Measurements from ENCODE around the gene VAV2. TPM values are rescaled to one million over a fixed set of nuclear protein-coding genes. Genes with fewer than 3 reads are reported as not detected.

VAV2 gene
- polyA plus RNA-seq, 3 donors from 2014 or later, result 0.12 to 0.28 TPM; not detected in 1

GRCh38 chr9:133948561-133949485 is 43.3 kb downstream of the VAV2 start:
- no peak for DNase-seq
- no peaks in the 10 kb centered on the region for H3K36me3 Mint-ChIP-seq
- no peak overlapping the region for H3K27ac Mint-ChIP-seq
- H3K9me3 Mint-ChIP-seq, result no peaks in the 10 kb centered on the region
- peaks cover 0 to 2% (median 0%) of the 10 kb centered on the region in 3 donors for H3K27me3 Mint-ChIP-seq (ENCODE audit: low read depth in 3 of 3)
- peaks cover under 1 to 1% of the 10 kb centered on the region in 2 donors for H3K4me1 Mint-ChIP-seq
- H3K4me3 Mint-ChIP-seq, result no peak overlapping the region

GRCh38 chr9:133948131-133948530 is 44.0 kb downstream of the VAV2 start:
- H3K4me3 Mint-ChIP-seq, result no peak overlapping the region
- no peaks in the 10 kb centered on the region for H3K36me3 Mint-ChIP-seq
- H3K9me3 Mint-ChIP-seq, result no peaks in the 10 kb centered on the region
- H3K27ac Mint-ChIP-seq, result no peak overlapping the region
- H3K27me3 Mint-ChIP-seq (ENCODE audit: low read depth in 3 of 3), result peaks cover 0 to 2% (median 0%) of the 10 kb centered on the region in 3 donors
- no peaks in the 10 kb centered on the region for H3K4me1 Mint-ChIP-seq
- DNase-seq, result no peak

GRCh38 chr9:133946840-133947486 is 45.2 kb downstream of the VAV2 start:
- peaks cover 0 to 2% (median 2%) of the 10 kb centered on the region in 3 donors for H3K27me3 Mint-ChIP-seq (ENCODE audit: low read depth in 3 of 3)
- no peak overlapping the region for H3K27ac Mint-ChIP-seq
- no peaks in the 10 kb centered on the region for H3K9me3 Mint-ChIP-seq
- no peaks in the 10 kb centered on the region for H3K36me3 Mint-ChIP-seq
- H3K4me1 Mint-ChIP-seq, result no peaks in the 10 kb centered on the region
- no peak for DNase-seq
- H3K4me3 Mint-ChIP-seq, result no peak overlapping the region

- H3K27me3 Mint-ChIP-seq (ENCODE audit: low read depth in 3 of 3), result peaks cover 0 to 2% (median 2%) of the 10 kb centered on the region in 3 donors
- no peak overlapping the region for H3K27ac Mint-ChIP-seq
- no peaks in the 10 kb centered on the region for H3K36me3 Mint-ChIP-seq
- no peak for DNase-seq
- no peak overlapping the region for H3K4me3 Mint-ChIP-seq
- H3K9me3 Mint-ChIP-seq, result no peaks in the 10 kb centered on the region
- H3K4me1 Mint-ChIP-seq, result no peaks in the 10 kb centered on the region
These were observed 46.0 kb downstream of the VAV2 start for GRCh38 chr9:133945977-133946753.

- no peak for DNase-seq
- Mint-ChIP-seq H3K4me3 (no peak overlapping the region), H3K27ac (no peak overlapping the region), H3K36me3 (no peaks in the 10 kb centered on the region), H3K4me1 (no peaks in the 10 kb centered on the region), H3K27me3 (ENCODE audit: low read depth in 3 of 3) (peaks cover 0 to 2% (median 2%) of the 10 kb centered on the region in 3 donors), H3K9me3 (no peaks in the 10 kb centered on the region)
These were observed 46.7 kb downstream of the VAV2 start for GRCh38 chr9:133945314-133945975.

GRCh38 chr9:133944746-133945135 is 47.4 kb downstream of the VAV2 start:
- Mint-ChIP-seq H3K27me3 (ENCODE audit: low read depth in 3 of 3) (peaks cover 0 to 2% (median 2%) of the 10 kb centered on the region in 3 donors), H3K27ac (no peak overlapping the region), H3K4me1 (no peaks in the 10 kb centered on the region), H3K36me3 (no peaks in the 10 kb centered on the region), H3K9me3 (no peaks in the 10 kb centered on the region), H3K4me3 (no peak overlapping the region)
- no peak for DNase-seq

- peaks cover 0 to 2% (median 2%) of the 10 kb centered on the region in 3 donors for H3K27me3 Mint-ChIP-seq (ENCODE audit: low read depth in 3 of 3)
- H3K27ac Mint-ChIP-seq, result no peak overlapping the region
- no peak for DNase-seq
- H3K4me1 Mint-ChIP-seq, result no peaks in the 10 kb centered on the region
- no peaks in the 10 kb centered on the region for H3K9me3 Mint-ChIP-seq
- H3K4me3 Mint-ChIP-seq, result no peak overlapping the region
- no peaks in the 10 kb centered on the region for H3K36me3 Mint-ChIP-seq
These were observed 48.1 kb downstream of the VAV2 start for GRCh38 chr9:133943781-133944745.

- no peak overlapping the region for H3K4me3 Mint-ChIP-seq
These were observed 48.9 kb downstream of the VAV2 start for GRCh38 chr9:133943036-133943780.

GRCh38 chr9:133942206-133942975 is 49.7 kb downstream of the VAV2 start:
- no peak for DNase-seq
- Mint-ChIP-seq H3K4me1 (no peaks in the 10 kb centered on the region), H3K9me3 (no peaks in the 10 kb centered on the region), H3K27ac (no peak overlapping the region), H3K27me3 (ENCODE audit: low read depth in 3 of 3) (peaks cover 0 to 2% (median 2%) of the 10 kb centered on the region in 3 donors), H3K4me3 (no peak overlapping the region), H3K36me3 (no peaks in the 10 kb centered on the region)

More at GRCh38 chr9:133943036-133943780, 48.9 kb downstream of the VAV2 start:
- H3K4me1 Mint-ChIP-seq, result no peaks in the 10 kb centered on the region
- DNase-seq, result no peak
- no peaks in the 10 kb centered on the region for H3K36me3 Mint-ChIP-seq
- H3K27me3 Mint-ChIP-seq (ENCODE audit: low read depth in 3 of 3), result peaks cover 0 to 2% (median 2%) of the 10 kb centered on the region in 3 donors
- H3K27ac Mint-ChIP-seq, result no peak overlapping the region
- H3K9me3 Mint-ChIP-seq, result no peaks in the 10 kb centered on the region

- no peaks in the 10 kb centered on the region for H3K36me3 Mint-ChIP-seq
- no peak overlapping the region for H3K4me3 Mint-ChIP-seq
- no peak for DNase-seq
- no peaks in the 10 kb centered on the region for H3K4me1 Mint-ChIP-seq
- peaks cover 0 to 2% (median 0%) of the 10 kb centered on the region in 3 donors for H3K27me3 Mint-ChIP-seq (ENCODE audit: low read depth in 3 of 3)
- H3K27ac Mint-ChIP-seq, result no peak overlapping the region
- H3K9me3 Mint-ChIP-seq, result no peaks in the 10 kb centered on the region
These were observed 52.3 kb downstream of the VAV2 start for GRCh38 chr9:133939845-133940244.

GRCh38 chr9:133939171-133939785 is 52.8 kb downstream of the VAV2 start:
- Mint-ChIP-seq H3K9me3 (no peaks in the 10 kb centered on the region), H3K4me1 (no peaks in the 10 kb centered on the region), H3K27ac (no peak overlapping the region), H3K36me3 (no peaks in the 10 kb centered on the region), H3K4me3 (no peak overlapping the region), H3K27me3 (ENCODE audit: low read depth in 3 of 3) (peaks cover 0 to 2% (median 0%) of the 10 kb centered on the region in 3 donors)
- DNase-seq, result no peak
